HG03095 (cell line): Measurements from ENCODE around the gene ZSWIM1.
"Not testable (repeated sequence)": the region's sequence is repeated elsewhere in the genome, so short reads cannot be mapped to it uniquely, and the experiment has no call there.

Experiments used
- ATAC-seq: cut with Tn5 transposase; IDR thresholded peaks from one replicate; pipeline ENCODE4 v1.9.1; 2021; ENCODE audit warnings: moderate library complexity; ENCODE audit not compliant: unreplicated experiment

Gene ZSWIM1

GRCh38 chr20:45853484-45853883 is 27.5 kb upstream of the ZSWIM1 start:
- no peak for ATAC-seq

DNA sequence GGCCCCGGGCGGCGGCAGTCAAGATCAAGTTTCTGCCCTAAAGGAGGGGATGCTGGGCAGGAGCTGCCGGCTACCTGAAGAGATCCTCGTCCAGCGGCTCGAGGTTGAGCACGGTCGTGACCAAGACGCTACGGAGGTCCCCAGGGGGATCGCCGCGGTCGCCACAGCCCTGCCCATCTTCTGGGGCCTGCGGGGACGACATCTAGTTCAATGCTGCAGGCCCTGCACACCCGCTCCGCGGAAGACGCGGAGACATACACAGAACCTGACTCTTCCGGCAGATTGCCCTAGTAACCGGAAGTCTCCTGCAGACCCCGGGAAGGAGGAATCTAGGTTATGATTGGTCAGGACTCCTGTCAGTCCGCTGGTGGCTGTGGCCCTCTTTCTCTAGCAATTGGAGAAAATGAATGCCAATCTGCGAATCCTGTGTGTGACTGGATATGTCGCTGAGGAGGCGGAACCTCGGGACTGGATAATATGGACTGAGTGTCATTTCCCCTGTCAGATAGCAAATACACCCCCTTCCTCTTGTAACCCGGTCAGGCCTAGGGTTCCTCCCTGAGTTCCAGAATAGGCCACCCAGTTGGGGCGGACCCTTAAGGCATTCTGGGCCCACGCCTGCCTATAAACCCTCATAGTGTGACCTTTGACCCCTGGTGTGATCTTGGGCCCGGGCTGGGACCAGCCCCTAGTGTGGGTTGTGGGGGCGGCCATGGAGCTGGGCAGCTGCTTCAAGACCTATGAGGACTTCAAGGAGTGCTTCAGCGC is 23.7 kb upstream of the ZSWIM1 start, which contains the start of the genes ACOT8 and ZSWIM3:
TSS of gene ACOT8 (minus strand) at position 279 of the 768 bp plus-strand sequence. CDS start at position 202, 77 bp downstream.
TSS of gene ZSWIM3 (plus strand) at position 501 of the 768 bp plus-strand sequence. CDS start at position 713, 212 bp downstream.
- peak; percentile 89 for ATAC-seq

GRCh38 chr20:45857882-45858216 is 23.2 kb upstream of the ZSWIM1 start:
- peak; percentile 24 for ATAC-seq

- ATAC-seq = no peak
Observed at GRCh38 chr20:45859916-45860315, 21.1 kb upstream of the ZSWIM1 start.

GRCh38 chr20:45860560-45861220 is 20.3 kb upstream of the ZSWIM1 start:
- no peak for ATAC-seq

DNA sequence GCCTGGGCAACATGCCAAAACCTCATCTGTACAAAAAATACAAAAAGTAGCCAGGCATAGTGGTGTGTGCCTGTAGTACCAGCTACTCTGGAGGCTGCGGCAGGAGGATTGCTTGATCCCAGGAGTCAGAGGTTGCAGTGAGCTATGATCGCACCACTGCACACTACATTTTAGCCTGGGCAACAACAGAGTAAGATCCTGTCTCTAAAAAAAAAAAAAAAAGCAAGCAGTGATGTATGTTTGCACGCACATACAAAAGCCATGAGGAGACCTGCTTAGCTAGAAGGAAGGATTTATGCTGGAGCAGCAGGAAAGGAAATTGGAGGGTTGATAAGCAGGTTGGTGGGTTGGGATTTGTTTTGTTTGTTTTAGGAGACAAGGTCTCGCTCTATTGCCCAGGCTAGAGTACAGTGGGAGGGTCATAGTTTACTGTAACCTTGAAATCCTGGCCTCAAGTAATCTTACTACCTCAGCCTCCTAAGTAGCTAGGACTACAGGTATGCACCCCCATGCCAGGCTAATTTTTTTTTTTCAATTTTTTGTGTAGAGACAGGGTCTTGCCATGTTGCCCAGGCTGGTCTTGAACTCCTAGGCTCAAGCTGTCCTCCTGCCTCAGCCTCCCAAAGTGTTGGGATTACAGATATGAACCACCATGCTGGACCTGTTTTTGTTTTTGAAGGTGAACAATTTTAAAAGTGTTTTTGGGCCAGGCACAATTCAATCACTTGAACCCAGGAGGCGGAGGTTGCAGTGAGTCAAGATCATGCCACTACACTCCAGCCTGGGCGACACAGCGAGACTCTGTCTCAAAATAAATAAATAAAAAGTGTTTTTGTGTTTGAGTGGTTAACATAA is 19.6 kb upstream of the ZSWIM1 start:
- no peak for ATAC-seq

DNA sequence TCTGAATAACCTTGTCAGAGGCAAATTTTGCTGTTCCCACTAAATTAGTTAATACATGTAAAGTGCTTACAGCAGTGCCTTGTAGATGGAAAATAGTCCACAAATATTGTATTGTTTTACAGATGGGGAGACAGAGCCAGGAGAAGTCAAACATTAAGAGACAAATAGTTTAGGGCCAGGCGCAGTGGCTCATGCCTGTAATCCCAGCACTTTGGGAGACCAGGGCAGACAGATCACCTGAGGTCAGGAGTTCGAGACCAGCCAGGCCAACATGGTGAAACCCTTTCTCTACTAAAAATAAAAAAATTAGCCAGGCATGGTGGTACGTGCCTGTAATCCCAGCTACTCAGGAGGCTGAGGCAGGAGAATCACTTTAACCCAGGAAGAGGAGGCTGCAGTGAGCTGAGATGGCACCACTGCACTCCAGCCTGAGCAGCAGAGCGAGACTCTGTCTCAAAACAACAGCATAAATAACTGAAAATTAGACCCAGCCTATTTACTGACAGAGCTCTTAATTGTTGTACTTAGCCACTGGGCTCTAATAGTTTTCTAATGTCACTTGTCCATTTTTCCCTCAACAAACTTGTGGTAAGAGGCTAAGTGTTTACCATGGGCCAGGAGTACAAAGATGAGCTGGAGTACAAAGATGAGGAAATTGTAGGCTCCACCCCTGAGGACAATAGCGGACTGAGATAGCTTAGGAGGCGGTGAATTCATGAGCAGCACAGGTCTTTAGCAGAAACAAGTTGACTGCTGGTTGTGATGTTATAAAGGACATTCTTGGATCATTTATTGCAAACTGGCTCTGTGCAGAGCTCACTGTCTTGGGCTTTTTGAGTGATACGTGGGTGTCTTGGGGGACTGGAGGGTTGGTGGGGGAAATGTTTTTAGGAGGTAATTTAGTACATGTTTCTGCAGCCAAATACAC is 17.2 kb upstream of the ZSWIM1 start:
- ATAC-seq = no peak

DNA sequence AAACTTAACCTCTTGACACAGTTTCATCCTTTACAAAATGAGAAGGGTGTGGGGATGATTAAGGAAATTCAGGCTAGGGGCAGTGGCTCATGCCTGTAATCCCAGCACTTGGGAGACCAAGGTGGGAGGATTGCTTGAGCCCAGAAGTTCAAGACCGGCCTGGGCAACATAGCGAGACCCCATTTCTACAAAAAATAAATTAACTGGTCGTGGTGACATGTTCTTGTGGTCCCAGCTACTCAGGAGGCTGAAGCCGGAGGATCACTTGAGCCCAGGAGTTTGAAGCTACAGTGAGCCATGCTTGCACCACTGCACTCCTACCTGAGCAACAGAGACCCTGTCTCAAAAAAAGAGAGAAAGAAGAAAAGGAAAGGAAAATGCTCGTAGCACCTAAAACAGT is 14.6 kb upstream of the ZSWIM1 start:
- ATAC-seq = no peak

GRCh38 chr20:45867136-45867818 is 13.8 kb upstream of the ZSWIM1 start:
- ATAC-seq = no peak

GRCh38 chr20:45867819-45868176 is 13.2 kb upstream of the ZSWIM1 start:
- ATAC-seq = no peak

DNA sequence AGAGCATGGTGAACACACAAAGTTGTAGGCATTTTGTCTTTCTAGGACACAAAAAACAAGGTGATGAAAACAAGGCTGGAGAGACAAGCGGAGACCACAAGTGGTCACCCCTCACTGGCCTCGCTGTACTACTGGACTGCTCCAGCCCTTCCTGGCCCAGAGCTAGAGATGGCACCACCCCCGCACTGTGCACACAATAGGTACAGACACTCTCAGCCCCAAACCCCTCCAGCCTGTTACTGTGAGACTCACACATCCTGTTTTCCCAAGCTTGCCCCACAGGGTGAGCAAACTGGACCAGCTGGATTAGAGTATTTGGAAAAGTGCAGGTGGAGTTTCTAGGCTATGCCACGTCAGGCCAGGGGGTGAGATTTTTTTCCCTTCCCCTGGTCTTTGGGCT is 8.4 kb upstream of the ZSWIM1 start:
- no peak for ATAC-seq

DNA sequence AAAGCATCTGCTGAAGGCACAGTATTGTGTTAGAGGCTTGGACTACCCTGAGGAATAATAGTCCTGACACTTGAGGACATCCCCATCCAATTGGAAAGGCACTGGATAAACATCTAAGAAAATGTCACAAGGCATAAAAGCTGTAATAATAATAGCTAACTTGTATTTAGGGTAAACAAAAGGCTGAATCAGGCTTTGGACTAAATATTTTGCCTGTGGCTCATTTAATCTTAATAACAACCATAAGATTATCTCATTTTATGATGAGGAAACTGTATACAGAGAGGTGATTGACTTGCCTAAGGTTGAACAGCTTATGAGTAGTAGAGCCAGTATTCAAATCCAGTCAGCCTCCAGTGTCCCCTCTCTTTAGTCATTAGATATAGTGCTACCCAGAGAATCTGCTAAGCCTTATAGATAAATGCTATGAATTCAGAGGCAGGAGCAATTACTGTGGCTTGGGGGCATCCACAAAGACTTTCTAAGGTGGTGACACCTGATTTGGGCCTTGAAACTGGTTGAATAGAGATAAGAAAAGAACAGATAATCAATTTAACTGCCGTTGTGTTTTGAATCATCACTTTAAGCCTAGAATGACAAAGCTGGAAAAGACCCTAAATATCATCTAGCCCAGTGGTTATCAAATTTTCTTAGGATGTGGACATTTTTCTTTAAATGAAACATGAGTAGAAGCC is 7.5 kb upstream of the ZSWIM1 start:
- no peak for ATAC-seq

- ATAC-seq = not testable (repeated sequence)
Observed at GRCh38 chr20:45874104-45874481, 6.9 kb upstream of the ZSWIM1 start.

DNA sequence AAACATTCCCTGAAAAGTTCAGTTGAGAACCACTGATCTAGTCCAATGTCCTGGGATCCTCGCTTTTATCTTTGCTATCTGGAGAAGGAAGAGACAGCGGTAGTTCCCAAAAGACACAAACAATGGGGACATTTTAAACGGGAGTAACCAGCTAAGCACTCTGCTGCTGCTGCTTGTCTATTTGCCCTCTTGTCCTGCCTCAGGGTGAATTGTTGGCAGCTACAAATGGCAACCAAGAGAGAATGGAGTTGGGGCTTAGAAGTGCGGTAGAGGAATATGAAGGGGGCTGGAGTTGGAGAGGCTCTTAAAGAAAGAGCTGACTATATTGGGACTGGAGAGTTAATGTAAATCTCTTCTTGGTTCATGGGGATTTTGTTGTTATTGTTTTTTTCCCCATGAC is 6.5 kb upstream of the ZSWIM1 start:
- ATAC-seq = no peak

DNA sequence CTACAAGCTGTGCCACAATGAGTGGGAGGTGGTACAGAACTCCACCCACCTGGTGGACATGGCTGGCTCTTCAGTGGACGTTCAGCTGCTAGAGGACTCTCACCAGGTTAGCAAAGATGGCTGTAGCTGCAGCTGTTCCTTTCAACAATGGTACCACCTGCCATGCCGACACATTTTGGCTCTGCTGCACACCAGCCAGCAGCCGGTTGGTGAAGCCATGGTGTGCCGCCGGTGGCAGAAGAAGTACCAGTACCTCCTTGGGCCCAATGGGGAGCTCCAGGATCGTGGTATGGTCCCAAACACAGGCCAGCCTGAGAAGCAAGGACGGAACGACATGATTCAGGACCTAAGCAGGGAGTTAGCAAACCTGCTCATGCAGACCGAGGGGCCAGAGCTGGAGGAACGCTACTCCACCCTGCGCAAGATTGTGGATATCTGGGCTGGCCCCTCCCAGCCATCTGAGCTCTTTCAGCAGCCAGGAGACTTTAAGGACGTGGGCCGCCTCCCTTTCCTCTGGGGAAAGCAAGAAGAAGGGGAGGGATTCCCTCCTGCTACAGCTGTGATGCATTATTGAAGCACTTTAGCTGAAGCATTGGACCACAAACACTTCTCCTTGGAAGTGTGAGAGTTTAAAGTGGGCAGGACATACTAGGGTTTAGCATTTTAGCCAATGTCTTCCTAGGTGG is 2.8 kb upstream of the ZSWIM1 start:
- ATAC-seq = no peak

DNA sequence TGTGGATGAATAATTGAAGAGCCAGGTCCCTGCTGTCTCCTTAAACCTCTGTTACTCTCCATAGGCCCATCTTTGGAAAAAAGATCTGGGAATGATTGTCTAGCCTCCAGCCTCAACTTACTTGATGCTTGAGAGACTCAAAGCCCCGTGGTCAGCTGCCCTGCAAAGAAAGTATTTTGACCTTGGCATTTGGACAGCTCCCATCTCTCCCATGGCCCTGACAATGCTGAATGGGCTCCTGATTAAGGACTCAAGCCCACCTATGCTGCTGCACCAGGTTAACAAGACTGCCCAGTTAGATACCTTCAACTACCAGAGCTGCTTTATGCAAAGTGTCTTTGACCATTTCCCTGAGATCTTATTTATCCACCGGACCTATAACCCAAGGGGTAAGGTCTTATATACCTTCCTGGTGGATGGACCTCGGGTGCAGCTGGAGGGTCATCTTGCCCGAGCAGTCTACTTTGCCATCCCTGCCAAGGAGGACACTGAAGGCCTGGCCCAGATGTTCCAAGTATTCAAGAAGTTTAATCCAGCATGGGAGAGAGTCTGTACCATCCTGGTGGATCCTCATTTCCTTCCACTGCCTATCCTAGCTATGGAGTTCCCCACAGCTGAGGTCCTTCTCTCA is 1.6 kb downstream of the ZSWIM1 start:
- ATAC-seq = no peak

- ATAC-seq = no peak
Observed at GRCh38 chr20:45883100-45883469, 2.1 kb downstream of the ZSWIM1 start.

DNA sequence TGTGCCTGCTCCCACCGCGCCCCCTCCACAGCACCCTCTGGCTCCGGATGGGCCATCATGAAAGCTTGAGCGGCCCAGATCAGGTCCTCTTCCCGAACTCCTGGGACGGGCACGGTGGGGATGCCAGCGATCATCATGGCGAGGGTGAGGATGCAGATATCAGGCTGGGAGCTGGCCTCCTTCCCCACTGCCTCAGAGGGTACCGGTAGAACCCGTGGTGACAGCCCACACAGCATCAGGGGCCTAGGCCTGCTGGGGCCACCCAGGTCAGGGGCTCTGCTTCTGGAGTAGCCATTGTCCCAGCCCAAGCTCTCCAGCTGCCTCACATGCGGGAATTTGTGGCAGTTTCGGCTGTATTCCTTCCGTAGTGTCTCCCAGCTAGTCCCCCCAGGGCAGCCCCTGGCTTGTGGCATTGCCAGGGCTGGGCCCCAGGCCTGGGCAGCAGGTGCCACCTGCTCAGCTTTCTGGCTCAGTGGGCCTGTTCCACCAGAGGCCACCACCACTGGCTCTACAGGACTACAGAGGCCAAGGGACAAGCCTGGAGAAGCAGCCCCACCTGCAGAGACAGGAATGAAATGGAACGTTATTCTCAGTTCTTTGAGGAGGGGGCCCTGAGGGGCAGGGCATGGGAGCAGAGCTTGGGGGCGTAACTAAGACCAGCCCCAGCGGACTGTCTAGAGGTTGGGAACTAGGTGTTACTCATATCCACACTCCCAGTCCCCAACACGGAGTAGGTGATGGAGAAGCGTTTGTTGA is 5.7 kb downstream of the ZSWIM1 start:
- no peak for ATAC-seq
